BJ (cell line): ENCODE measurements around the gene PDE6B. TPM values are rescaled to one million over a fixed set of nuclear protein-coding genes. Genes with fewer than 3 reads are reported as not detected.

Source experiments
- CTCF ChIA-PET: fragments of 350-600 bp; formaldehyde crosslinking; extraction: SDS; loops from one replicate; lab custom pipeline; 2021; ENCODE audit warnings: antibody characterized with exemption, inconsistent platforms; lab: Yijun Ruan, JAX
- POLR2A ChIA-PET: fragments of 300-600 bp; sonication (Branson Sonifier 250); formaldehyde crosslinking; extraction: SDS; loops from one replicate; lab custom pipeline; 2021; ENCODE audit warnings: antibody characterized with exemption; lab: Charles Lee
- DNase-seq: peaks from one replicate; pipeline ENCODE4 v3.0.0-alpha.2; 2011; ENCODE audit warnings: low read depth
- H3K27me3 ChIP-seq: 2 replicates; pipeline ENCODE4 v1.6.0; 2011; ENCODE audit warnings: low read length; ENCODE audit not compliant: control insufficient read depth, insufficient read depth
- H3K36me3 ChIP-seq: 2 replicates; pipeline ENCODE4 v1.5.1; 2011; ENCODE audit warnings: low read length; ENCODE audit not compliant: control insufficient read depth, insufficient read depth
- H3K4me3 ChIP-seq: 2 replicates; pipeline ENCODE4 v1.5.1; 2011; ENCODE audit warnings: low read depth, mild to moderate bottlenecking, control low read depth, low read length
- polyA plus RNA-seq: library from polyadenylated mRNA; depleted of rRNA; stranded (reverse); fragments of >200 nt; gene quantifications from 2 replicates; pipeline ENCODE4 v1.2.3, GENCODE V29; 2011
- TF ChIP-seq, protein P1 (sequence below): IDR thresholded peaks from 2 replicates; pipeline ENCODE4 v1.5.1; 2011; ENCODE audit warnings: low read depth, mild to moderate bottlenecking, control low read depth, inconsistent platforms, low read length, moderate library complexity; ENCODE audit not compliant: insufficient read depth

The PDE6B gene
- polyA plus RNA-seq, 1 experiment = 0.10 TPM

- DNase-seq = no peak
- TF ChIP-seq, protein P1, sequence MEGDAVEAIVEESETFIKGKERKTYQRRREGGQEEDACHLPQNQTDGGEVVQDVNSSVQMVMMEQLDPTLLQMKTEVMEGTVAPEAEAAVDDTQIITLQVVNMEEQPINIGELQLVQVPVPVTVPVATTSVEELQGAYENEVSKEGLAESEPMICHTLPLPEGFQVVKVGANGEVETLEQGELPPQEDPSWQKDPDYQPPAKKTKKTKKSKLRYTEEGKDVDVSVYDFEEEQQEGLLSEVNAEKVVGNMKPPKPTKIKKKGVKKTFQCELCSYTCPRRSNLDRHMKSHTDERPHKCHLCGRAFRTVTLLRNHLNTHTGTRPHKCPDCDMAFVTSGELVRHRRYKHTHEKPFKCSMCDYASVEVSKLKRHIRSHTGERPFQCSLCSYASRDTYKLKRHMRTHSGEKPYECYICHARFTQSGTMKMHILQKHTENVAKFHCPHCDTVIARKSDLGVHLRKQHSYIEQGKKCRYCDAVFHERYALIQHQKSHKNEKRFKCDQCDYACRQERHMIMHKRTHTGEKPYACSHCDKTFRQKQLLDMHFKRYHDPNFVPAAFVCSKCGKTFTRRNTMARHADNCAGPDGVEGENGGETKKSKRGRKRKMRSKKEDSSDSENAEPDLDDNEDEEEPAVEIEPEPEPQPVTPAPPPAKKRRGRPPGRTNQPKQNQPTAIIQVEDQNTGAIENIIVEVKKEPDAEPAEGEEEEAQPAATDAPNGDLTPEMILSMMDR = no peak
- Histone ChIP-seq H3K4me3 (no peak overlapping the region), H3K36me3 (no peaks in the 10 kb centered on the region), H3K27me3 (no peaks in the 10 kb centered on the region)
- POLR2A ChIA-PET = interaction anchor here (0.6 kb wide), 1 partner anchor 10 kb away, joined by 16 read pairs; no protein-coding TSS in a partner anchor
- CTCF ChIA-PET = no interaction called here
Observed at GRCh38 chr4:661881-662761, 36.7 kb downstream of the PDE6B start.

DNA sequence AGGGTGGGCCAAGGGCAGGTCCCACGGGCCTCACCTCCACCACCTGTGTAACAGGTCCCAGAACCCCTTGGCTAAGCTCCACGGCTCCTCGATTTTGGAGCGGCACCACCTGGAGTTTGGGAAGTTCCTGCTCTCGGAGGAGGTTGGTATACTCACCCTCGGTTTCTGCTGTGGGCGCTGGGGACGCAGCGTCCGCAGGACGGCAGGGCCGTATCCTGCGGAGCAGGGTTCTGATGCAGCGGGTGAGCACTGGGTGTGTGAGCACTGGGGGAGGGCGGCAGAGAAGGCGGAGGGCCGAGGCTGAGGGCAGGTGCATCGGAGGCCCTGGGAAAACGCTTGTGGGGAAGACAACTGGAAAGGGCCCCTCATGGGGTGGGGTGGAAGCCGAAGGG, 37.7 kb downstream of the PDE6B start:
- CTCF ChIA-PET = no interaction called here
- POLR2A ChIA-PET = no interaction called here
- Histone ChIP-seq H3K4me3 (no peak overlapping the region), H3K27me3 (no peaks in the 10 kb centered on the region), H3K36me3 (no peaks in the 10 kb centered on the region)
- TF ChIP-seq, protein P1 = no peak
- DNase-seq = no peak

GRCh38 chr4:663438-664428, 38.4 kb downstream of the PDE6B start:
- H3K36me3 ChIP-seq = no peaks in the 10 kb centered on the region
- peak overlapping the region; percentile 23 for H3K4me3 ChIP-seq
- ChIA-PET POLR2A (no interaction called here), CTCF (interaction anchor here (3.0 kb wide), 1 partner anchor 10 kb away, joined by 9 read pairs; the partner anchor contains the start of genes ATP5ME and MYL5)
- DNase-seq = no peak
- TF ChIP-seq, protein P1 = no peak
- H3K27me3 ChIP-seq = no peaks in the 10 kb centered on the region

DNA sequence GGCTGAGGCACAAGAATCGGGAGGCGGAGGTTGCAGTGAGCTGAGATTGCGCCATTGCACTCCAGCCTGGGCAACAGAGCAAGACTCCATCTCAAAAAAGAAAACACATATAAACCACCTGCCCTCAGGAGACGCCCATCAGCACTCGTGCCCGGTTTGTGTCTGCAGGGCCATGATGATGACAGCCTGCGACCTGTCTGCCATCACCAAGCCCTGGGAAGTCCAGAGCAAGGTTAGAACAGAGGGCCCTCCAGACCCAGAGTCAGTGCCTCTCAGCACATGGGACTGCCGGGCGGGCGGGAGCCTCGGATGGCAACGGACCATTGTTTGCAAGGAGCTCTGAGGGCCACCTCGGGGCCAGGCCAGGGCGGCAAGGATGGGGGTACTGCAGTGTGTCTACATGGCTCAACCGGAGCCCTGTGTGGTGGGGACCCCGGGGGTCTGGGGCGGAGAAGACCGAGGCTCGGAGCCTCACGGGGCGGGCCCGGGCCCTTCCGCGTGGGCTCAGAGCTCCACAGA, 39.4 kb downstream of the PDE6B start:
- H3K4me3 ChIP-seq = no peak overlapping the region
- ChIA-PET POLR2A (no interaction called here), CTCF (interaction anchor here (3.0 kb wide), 1 partner anchor 9 kb away, joined by 9 read pairs; the partner anchor contains the start of genes ATP5ME and MYL5)
- no peaks in the 10 kb centered on the region for H3K36me3 ChIP-seq
- no peak for DNase-seq
- H3K27me3 ChIP-seq = no peaks in the 10 kb centered on the region
- TF ChIP-seq, protein P1 = no peak
